ENCODE results near the gene NECAB2.

The NECAB2 gene

GRCh38 chr16:84047626-84048025, 79.6 kb downstream of the NECAB2 start:
- DNase-seq: no peak

- no peak for DNase-seq
These were observed 80.2 kb downstream of the NECAB2 start for GRCh38 chr16:84048270-84048669.

GRCh38 chr16:84048871-84049270, 80.8 kb downstream of the NECAB2 start:
- DNase-seq: no peak

GRCh38 chr16:84049403-84050060, 81.5 kb downstream of the NECAB2 start:
- no peak for DNase-seq

DNA sequence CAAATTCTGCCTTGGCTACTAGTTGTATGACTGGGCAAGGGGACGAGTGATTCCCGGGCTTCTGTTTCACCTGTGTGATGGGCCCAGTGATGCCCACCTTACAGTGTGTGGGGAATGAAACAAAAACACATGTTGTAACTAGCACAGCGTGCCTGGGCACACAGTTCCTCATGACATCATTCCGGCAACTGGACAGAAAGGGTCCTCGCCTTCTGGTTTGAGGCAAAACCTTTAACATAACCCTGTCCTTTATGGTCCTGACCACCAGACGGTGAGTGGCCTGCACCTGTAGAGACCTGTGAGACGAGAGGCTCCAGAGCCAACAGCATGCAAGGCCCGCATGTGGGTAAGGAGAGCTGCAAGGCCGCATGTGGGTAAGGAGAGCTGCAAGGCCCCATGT, 82.3 kb downstream of the NECAB2 start:
- no peak for DNase-seq

GRCh38 chr16:84052071-84052622, 84.1 kb downstream of the NECAB2 start:
- no peak for DNase-seq
